ENCODE measurements around the gene SLC34A3.

The SLC34A3 gene

GRCh38 chr9:137278061-137278701 is 47.5 kb downstream of the SLC34A3 start:
- DNase-seq, result no peak

GRCh38 chr9:137278721-137279711 is 48.3 kb downstream of the SLC34A3 start:
- no peak for DNase-seq

GRCh38 chr9:137279741-137280473 is 49.2 kb downstream of the SLC34A3 start:
- no peak for DNase-seq

- no peak for DNase-seq
These were observed 50.0 kb downstream of the SLC34A3 start for GRCh38 chr9:137280474-137281344.

GRCh38 chr9:137281345-137282116 is 50.8 kb downstream of the SLC34A3 start:
- DNase-seq, result no peak

Data from RPMI8226 (cell line).